HCT116 (cell line): ENCODE results near the gene SPATA31E1. TPM values are rescaled to one million over a fixed set of nuclear protein-coding genes. Genes with fewer than 3 reads are reported as not detected.

Source experiments
- ATAC-seq: fragments of 200-7000 bp; cut with Tn5 transposase; 2 replicates; pipeline ENCODE4 v1.9.1; 2020; ENCODE audit warnings: mild to moderate bottlenecking, moderate library complexity
- BruUV-seq: library from RNA; stranded (reverse); fragments of 400-500 nt; replicated peaks from 2 replicates; lab custom pipeline; 2021; lab: Mats Ljungman, UMichigan
- CTCF ChIA-PET: fragments of 300-600 bp; sonication (Branson Sonifier 250); formaldehyde crosslinking; loops from one replicate; lab custom pipeline; 2021; ENCODE audit warnings: antibody characterized with exemption; lab: Charles Lee
- POLR2A ChIA-PET: fragments of 300-600, 350-600 bp; sonication (Branson Sonifier 250); formaldehyde crosslinking; loops from one replicate; lab custom pipeline; 2021; ENCODE audit warnings: antibody characterized with exemption; lab: Charles Lee
- RAD21 ChIA-PET, 2 experiments: fragments of 300-600 bp; sonication (Branson Sonifier 250); formaldehyde crosslinking; loops; one replicate each; lab custom pipeline; 2023; ENCODE audit warnings: low total read pairs in 2 of 2; ENCODE audit not compliant: uncharacterized antibody in 2 of 2, unreplicated experiment in 2 of 2, low non-redundant PET in 1 of 2; lab: Charles Lee
- DNase-seq: peaks from one replicate; pipeline ENCODE4 v3.0.0-alpha.2; 2010; ENCODE audit warnings: low read depth, low spot score
- H2AFZ ChIP-seq: fragments of 200-600 bp; shearing (Covaris generic), sonication (generic); 2 replicates; pipeline ENCODE4 v1.6.1; 2017; ENCODE audit warnings: low read depth, mixed run types, mixed read lengths, antibody characterized with exemption, low read length; ENCODE audit not compliant: poor library complexity, severe bottlenecking
- H3K27ac ChIP-seq: 2 replicates; pipeline ENCODE4 v1.5.1; 2012; ENCODE audit warnings: low read depth, low read length
- H3K27me3 ChIP-seq: fragments of 200-600 bp; sonication (generic); 2 replicates; pipeline ENCODE4 v1.6.1; 2016; ENCODE audit warnings: mixed run types, low read length, mixed read lengths; ENCODE audit not compliant: insufficient read depth
- H3K36me3 ChIP-seq, 2 experiments: fragments of 200-500 bp in 1 of 2; fragments of 200-600 bp in 1 of 2; sonication (Bioruptor generic) in 1 of 2; sonication (generic) in 1 of 2; 2 replicates each; pipeline versions ENCODE4 v1.5.1 to v1.6.1; 2014 to 2016; ENCODE audit warnings: low read length in 2 of 2, inconsistent platforms in 1 of 2, mixed read lengths in 1 of 2, mixed run types in 1 of 2; ENCODE audit not compliant: insufficient read depth in 2 of 2, control insufficient read depth in 1 of 2
- H3K4me1 ChIP-seq, 2 experiments: fragments of 200-600 bp in 1 of 2; sonication (generic) in 1 of 2; 2 replicates each; pipeline versions ENCODE4 v1.5.1 to v1.6.1; 2012 to 2017; ENCODE audit warnings: low read length in 2 of 2, inconsistent platforms in 1 of 2, mild to moderate bottlenecking in 1 of 2, mixed read lengths in 1 of 2, mixed run types in 1 of 2, moderate library complexity in 1 of 2; ENCODE audit not compliant: insufficient read depth in 2 of 2, control insufficient read depth in 1 of 2
- H3K4me2 ChIP-seq: fragments of 200-600 bp; sonication (generic); 2 replicates; pipeline ENCODE4 v1.6.1; 2017; ENCODE audit warnings: mixed run types, low read length, mixed read lengths
- H3K4me3 ChIP-seq, 2 experiments: fragments of 200-600 bp in 1 of 2; sonication (generic) in 1 of 2; replicated peaks in 1 of 2; 2 replicates each; pipeline ENCODE4 v1.5.1; 2011 to 2016; ENCODE audit warnings: low read length in 2 of 2, control low read depth in 1 of 2, low read depth in 1 of 2, mild to moderate bottlenecking in 1 of 2, mixed read lengths in 1 of 2, mixed run types in 1 of 2
- H3K79me2 ChIP-seq: fragments of 200-600 bp; sonication (generic); 2 replicates; pipeline ENCODE4 v1.6.1; 2017; ENCODE audit warnings: mild to moderate bottlenecking, mixed run types, low read length, moderate library complexity, mixed read lengths; ENCODE audit not compliant: insufficient read depth
- H3K9ac ChIP-seq: fragments of 200-600 bp; sonication (generic); 2 replicates; pipeline ENCODE4 v1.6.1; 2016; ENCODE audit warnings: low read length, mixed read lengths
- H3K9me2 ChIP-seq: fragments of 200-600 bp; sonication (generic), shearing (Covaris generic); 2 replicates; pipeline ENCODE4 v1.6.1; 2017; ENCODE audit warnings: mixed run types, mild to moderate bottlenecking, moderate library complexity; ENCODE audit not compliant: insufficient read depth
- H3K9me3 ChIP-seq, 2 experiments: fragments of 200-500 bp in 1 of 2; fragments of 200-600 bp in 1 of 2; sonication (Bioruptor generic) in 1 of 2; sonication (generic) in 1 of 2; 2 replicates each; pipeline ENCODE4 v1.6.1; 2014 to 2017; ENCODE audit warnings: low read length in 2 of 2, mixed read lengths in 2 of 2, inconsistent platforms in 1 of 2, low read depth in 1 of 2, mild to moderate bottlenecking in 1 of 2, mixed run types in 1 of 2, moderate library complexity in 1 of 2; ENCODE audit not compliant: control insufficient read depth in 1 of 2, insufficient read depth in 1 of 2
- H4K20me1 ChIP-seq: fragments of 200-600 bp; sonication (generic), shearing (Covaris generic); 2 replicates; pipeline ENCODE4 v1.6.1; 2017; ENCODE audit warnings: mixed run types, mild to moderate bottlenecking, moderate library complexity; ENCODE audit not compliant: insufficient read depth
- ATF3 ChIP-seq: IDR thresholded peaks from 2 replicates; pipeline ENCODE4 v1.6.1; 2012
- CBX3 ChIP-seq: IDR thresholded peaks from 2 replicates; pipeline ENCODE4 v1.6.1; 2012; ENCODE audit warnings: low read depth
- CEBPB ChIP-seq: IDR thresholded peaks from 2 replicates; pipeline ENCODE4 v1.6.1; 2012; ENCODE audit warnings: low read depth
- ELF1 ChIP-seq: IDR thresholded peaks from 2 replicates; pipeline ENCODE4 v1.6.1; 2012; ENCODE audit warnings: low read depth, borderline replicate concordance
- EZH2 ChIP-seq: fragments of 200-600 bp; sonication (generic); IDR thresholded peaks from 2 replicates; pipeline ENCODE4 v1.6.1; 2017; ENCODE audit warnings: antibody characterized with exemption, mixed run types
- EZH2phosphoT487 ChIP-seq: fragments of 200-600 bp; IDR thresholded peaks from 2 replicates; pipeline ENCODE4 v1.6.1; 2018; ENCODE audit warnings: antibody characterized with exemption, borderline replicate concordance
- RAD21 ChIP-seq: IDR thresholded peaks from 2 replicates; pipeline ENCODE4 v1.6.1; 2012; ENCODE audit warnings: low read depth, mild to moderate bottlenecking
- SIN3A ChIP-seq: IDR thresholded peaks from 2 replicates; pipeline ENCODE4 v1.6.1; 2012; ENCODE audit warnings: low read depth
- SP1 ChIP-seq: IDR thresholded peaks from 2 replicates; pipeline ENCODE4 v1.6.1; 2012; ENCODE audit warnings: low read depth
- SRF ChIP-seq: IDR thresholded peaks from 2 replicates; pipeline ENCODE4 v1.6.1; 2012; ENCODE audit warnings: low read depth
- TCF7L2 ChIP-seq: IDR thresholded peaks from 2 replicates; pipeline ENCODE4 v1.7.0; 2011; ENCODE audit warnings: borderline replicate concordance, inconsistent platforms; ENCODE audit not compliant: insufficient read depth, insufficient read length; ENCODE audit errors: extremely low read depth
- YY1 ChIP-seq: IDR thresholded peaks from 2 replicates; pipeline ENCODE4 v1.6.1; 2011; ENCODE audit warnings: low read length, low read depth, moderate library complexity, mild to moderate bottlenecking; ENCODE audit not compliant: insufficient replicate concordance; ENCODE audit errors: extremely low read depth
- ZFX ChIP-seq: fragments of 450-650 bp; IDR thresholded peaks from 2 replicates; pipeline ENCODE4 v1.6.1; 2017
- intact Hi-C: fragments of 100-400 bp; cut with micrococcal nuclease; formaldehyde crosslinking; loops from 2 replicates; pipeline ENCODE4 v1.10.0; 2022
- total RNA-seq: library from RNA; stranded (reverse); gene quantifications from one replicate; pipeline ENCODE4 v1.2.1, GENCODE V29; 2021; ENCODE audit not compliant: unreplicated experiment
- TF ChIP-seq, protein P1 (sequence below): IDR thresholded peaks from 2 replicates; pipeline ENCODE4 v1.6.1; 2012; ENCODE audit warnings: low read depth
- TF ChIP-seq, protein P2 (sequence below), 3 experiments: fragments of 200-600 bp in 1 of 3; sonication (generic) in 1 of 3; IDR thresholded peaks in 2 of 3; conservative IDR thresholded peaks in 1 of 3; 2 replicates each; pipeline ENCODE4 v1.5.1; 2012 to 2017; ENCODE audit warnings: low read depth in 2 of 3, low read length in 2 of 3, antibody characterized with exemption in 1 of 3, borderline replicate concordance in 1 of 3, control low read depth in 1 of 3, mild to moderate bottlenecking in 1 of 3, mixed read lengths in 1 of 3, mixed run types in 1 of 3, moderate library complexity in 1 of 3; ENCODE audit not compliant: insufficient read depth in 1 of 3
- TF ChIP-seq, protein P3 (sequence below): IDR thresholded peaks from 2 replicates; pipeline ENCODE4 v1.6.1; 2012
- TF ChIP-seq, protein P4 (sequence below): IDR thresholded peaks from 2 replicates; pipeline ENCODE4 v1.6.1; 2011; ENCODE audit warnings: mild to moderate bottlenecking, low read length, moderate library complexity; ENCODE audit not compliant: insufficient replicate concordance; ENCODE audit errors: extremely low read depth

SPATA31E1 gene
- total RNA-seq, 1 experiment from 2014 or later: not detected

- no peak for DNase-seq
- ChIA-PET RAD21 (no interaction called here), CTCF (no interaction called here), POLR2A (no interaction called here)
- no TSS peak for BruUV-seq
- Histone ChIP-seq H3K4me1 (no peaks in the 10 kb centered on the region), H3K27ac (no peak overlapping the region), H4K20me1 (no peaks in the 10 kb centered on the region), H3K9me3 (no peaks in the 10 kb centered on the region), H3K79me2 (no peaks in the 10 kb centered on the region), H3K9ac (no peak overlapping the region), H3K4me2 (no peak overlapping the region), H3K36me3 (no peaks in the 10 kb centered on the region), H2AFZ (no peak overlapping the region), H3K4me3 (no peak overlapping the region), H3K27me3 (no peaks in the 10 kb centered on the region), H3K9me2 (no peaks in the 10 kb centered on the region)
- intact Hi-C loops: no loop called here
- ATAC-seq: no peak
- no peak for TF ChIP-seq TCF7L2
- TF ChIP-seq, protein P1, sequence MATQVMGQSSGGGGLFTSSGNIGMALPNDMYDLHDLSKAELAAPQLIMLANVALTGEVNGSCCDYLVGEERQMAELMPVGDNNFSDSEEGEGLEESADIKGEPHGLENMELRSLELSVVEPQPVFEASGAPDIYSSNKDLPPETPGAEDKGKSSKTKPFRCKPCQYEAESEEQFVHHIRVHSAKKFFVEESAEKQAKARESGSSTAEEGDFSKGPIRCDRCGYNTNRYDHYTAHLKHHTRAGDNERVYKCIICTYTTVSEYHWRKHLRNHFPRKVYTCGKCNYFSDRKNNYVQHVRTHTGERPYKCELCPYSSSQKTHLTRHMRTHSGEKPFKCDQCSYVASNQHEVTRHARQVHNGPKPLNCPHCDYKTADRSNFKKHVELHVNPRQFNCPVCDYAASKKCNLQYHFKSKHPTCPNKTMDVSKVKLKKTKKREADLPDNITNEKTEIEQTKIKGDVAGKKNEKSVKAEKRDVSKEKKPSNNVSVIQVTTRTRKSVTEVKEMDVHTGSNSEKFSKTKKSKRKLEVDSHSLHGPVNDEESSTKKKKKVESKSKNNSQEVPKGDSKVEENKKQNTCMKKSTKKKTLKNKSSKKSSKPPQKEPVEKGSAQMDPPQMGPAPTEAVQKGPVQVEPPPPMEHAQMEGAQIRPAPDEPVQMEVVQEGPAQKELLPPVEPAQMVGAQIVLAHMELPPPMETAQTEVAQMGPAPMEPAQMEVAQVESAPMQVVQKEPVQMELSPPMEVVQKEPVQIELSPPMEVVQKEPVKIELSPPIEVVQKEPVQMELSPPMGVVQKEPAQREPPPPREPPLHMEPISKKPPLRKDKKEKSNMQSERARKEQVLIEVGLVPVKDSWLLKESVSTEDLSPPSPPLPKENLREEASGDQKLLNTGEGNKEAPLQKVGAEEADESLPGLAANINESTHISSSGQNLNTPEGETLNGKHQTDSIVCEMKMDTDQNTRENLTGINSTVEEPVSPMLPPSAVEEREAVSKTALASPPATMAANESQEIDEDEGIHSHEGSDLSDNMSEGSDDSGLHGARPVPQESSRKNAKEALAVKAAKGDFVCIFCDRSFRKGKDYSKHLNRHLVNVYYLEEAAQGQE: no peak
- no peak for TF ChIP-seq CEBPB
- TF ChIP-seq ZFX: no peak
- TF ChIP-seq, protein P2, sequence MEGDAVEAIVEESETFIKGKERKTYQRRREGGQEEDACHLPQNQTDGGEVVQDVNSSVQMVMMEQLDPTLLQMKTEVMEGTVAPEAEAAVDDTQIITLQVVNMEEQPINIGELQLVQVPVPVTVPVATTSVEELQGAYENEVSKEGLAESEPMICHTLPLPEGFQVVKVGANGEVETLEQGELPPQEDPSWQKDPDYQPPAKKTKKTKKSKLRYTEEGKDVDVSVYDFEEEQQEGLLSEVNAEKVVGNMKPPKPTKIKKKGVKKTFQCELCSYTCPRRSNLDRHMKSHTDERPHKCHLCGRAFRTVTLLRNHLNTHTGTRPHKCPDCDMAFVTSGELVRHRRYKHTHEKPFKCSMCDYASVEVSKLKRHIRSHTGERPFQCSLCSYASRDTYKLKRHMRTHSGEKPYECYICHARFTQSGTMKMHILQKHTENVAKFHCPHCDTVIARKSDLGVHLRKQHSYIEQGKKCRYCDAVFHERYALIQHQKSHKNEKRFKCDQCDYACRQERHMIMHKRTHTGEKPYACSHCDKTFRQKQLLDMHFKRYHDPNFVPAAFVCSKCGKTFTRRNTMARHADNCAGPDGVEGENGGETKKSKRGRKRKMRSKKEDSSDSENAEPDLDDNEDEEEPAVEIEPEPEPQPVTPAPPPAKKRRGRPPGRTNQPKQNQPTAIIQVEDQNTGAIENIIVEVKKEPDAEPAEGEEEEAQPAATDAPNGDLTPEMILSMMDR (IDR thresholded peaks at IDR 0.05 in 2 of 3, conservative IDR thresholded peaks at IDR 0.05 in 1 of 3; ENCODE audit: borderline replicate concordance in 1 of 3, insufficient read depth in 1 of 3, low read depth in 2 of 3, low read length in 2 of 3): no peak
- no peak for TF ChIP-seq EZH2
- no peak for TF ChIP-seq CBX3
- TF ChIP-seq ATF3: no peak
- TF ChIP-seq YY1: no peak
- TF ChIP-seq SRF: no peak
- no peak for TF ChIP-seq SP1
- no peak for TF ChIP-seq SIN3A
- TF ChIP-seq, protein P3, sequence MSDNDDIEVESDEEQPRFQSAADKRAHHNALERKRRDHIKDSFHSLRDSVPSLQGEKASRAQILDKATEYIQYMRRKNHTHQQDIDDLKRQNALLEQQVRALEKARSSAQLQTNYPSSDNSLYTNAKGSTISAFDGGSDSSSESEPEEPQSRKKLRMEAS: no peak
- TF ChIP-seq RAD21: no peak
- TF ChIP-seq, protein P4, sequence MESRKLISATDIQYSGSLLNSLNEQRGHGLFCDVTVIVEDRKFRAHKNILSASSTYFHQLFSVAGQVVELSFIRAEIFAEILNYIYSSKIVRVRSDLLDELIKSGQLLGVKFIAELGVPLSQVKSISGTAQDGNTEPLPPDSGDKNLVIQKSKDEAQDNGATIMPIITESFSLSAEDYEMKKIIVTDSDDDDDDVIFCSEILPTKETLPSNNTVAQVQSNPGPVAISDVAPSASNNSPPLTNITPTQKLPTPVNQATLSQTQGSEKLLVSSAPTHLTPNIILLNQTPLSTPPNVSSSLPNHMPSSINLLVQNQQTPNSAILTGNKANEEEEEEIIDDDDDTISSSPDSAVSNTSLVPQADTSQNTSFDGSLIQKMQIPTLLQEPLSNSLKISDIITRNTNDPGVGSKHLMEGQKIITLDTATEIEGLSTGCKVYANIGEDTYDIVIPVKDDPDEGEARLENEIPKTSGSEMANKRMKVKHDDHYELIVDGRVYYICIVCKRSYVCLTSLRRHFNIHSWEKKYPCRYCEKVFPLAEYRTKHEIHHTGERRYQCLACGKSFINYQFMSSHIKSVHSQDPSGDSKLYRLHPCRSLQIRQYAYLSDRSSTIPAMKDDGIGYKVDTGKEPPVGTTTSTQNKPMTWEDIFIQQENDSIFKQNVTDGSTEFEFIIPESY: no peak
- no peak for TF ChIP-seq ELF1
- TF ChIP-seq EZH2phosphoT487: no peak
Observed at GRCh38 chr9:87892956-87893355, 10.3 kb downstream of the SPATA31E1 start.
